NCI-H345 treated with DMSO at 0.1 percent for 48 hours (cell line): ENCODE results near the gene DSC1.
"Not testable (repeated sequence)": the region's sequence is repeated elsewhere in the genome, so short reads cannot be mapped to it uniquely, and the experiment has no call there.

Experiments used
- DNase-seq: peaks from one replicate; lab custom pipeline; 2025; ENCODE audit not compliant: unreplicated experiment; lab: John Stamatoyannopoulos, UW

Gene DSC1

GRCh38 chr18:31171144-31171839 lies 8.6 kb upstream of the DSC1 start:
- DNase-seq = no peak

DNA sequence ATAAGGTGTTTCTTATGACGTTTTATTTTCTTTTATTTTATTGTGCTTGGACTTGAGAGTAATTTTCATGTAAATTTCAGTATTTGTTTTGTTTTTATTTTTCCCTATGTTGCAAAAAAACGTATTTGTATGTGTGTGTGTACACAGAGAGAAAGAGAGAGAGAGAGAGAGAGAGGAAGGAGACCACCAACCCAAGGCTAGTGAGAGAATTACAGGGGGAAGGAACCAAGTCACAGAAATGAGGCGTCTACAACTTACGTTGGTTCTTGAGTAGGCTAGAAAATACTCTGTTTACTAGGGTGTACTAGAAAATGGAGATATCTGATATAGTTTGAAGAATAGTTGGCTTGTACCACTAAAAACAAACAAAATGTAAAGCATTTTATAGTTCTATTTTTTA lies 7.7 kb upstream of the DSC1 start:
- no peak for DNase-seq

DNA sequence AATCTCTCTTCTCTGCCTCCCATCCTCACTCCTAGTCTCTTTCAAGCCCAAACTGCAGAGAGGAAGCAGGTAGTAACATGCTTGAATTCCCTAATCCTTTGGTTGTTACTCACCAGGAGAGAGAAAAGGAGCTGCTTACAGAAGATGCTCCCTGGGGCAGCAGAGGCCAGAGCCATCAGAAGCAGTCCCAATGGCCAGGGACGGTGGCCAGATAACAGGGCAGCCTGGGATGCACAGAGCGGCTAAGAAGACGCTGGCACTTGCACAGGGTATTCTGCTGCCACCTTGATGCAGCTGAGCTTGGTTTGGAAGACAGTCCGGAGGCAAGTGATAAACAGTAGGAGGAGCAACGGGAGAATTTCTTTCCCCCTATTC lies 250 bp downstream of the DSC1 start:
- DNase-seq = no peak

DNA sequence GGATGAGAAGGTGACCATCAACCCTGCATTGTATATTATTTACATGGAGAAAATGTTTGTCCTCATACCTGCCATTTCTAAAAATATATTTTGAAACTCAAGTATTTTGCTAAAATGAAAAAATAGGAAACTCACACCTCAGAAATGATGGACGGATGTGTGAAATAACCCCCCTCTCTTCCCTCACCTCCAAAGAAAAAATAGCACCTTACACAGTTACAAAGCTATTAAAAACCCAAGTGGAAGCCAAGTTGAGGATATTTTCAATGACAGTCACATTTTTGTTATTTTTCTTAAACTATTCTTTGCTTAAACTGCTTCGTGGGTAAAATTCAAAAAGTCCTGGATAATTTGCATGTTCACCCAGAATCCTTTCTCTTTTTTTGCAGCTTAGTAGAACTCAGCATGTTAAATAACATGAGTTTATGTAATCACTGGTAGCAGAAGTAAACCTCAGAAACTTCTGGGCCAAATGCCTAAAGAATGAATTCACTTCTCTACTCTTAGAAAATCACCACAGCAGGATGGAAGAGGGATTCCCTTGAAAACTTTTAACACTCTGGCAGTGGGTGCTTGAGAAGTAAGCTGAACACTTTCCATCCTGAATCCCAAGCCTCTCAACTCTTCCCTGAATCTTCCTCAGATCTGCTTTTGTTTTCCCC lies 768 bp downstream of the DSC1 start:
- no peak for DNase-seq

DNA sequence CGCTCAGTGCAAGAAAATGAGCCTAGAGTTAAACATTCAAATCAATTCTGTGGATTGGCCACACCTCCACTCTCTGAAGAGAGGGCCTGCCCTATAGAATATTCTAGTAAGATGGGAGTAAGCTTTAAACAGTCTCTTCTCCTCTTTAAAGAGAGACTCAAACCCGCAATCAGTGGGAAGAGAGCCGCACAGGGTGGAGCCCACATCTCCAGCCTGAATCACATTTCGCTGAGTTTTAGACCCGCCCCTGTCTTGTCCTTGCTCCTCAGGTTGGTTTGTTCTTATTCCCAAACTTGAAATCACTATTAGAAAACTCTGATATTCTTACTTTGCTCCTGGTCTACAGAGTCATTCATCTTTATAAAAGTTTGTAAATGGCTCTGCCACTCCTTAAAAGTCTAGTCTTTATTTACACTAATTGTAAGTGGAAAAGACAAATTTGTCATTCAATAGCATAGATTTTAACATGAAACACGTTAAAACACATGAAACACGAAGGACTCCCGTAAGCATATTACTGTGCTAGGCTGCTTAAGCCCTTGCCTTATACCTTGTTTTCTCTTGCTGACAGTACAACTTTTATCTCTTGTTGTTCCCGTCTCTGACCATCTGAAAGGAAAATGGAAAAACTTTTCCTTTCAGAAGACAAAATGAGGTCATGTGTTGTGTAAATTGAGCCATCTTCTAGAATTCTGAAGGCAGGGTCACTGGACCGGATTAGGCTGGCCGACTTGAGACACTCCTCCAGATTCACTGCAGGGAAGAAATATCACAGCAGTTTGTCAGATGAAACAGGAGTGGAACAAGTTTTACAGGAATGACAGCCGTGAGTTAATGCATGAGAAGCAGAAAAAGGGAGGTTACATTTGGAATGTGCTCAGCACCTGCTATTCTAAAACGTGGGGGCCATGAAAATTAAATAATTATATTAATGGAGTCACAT lies 5.6 kb downstream of the DSC1 start:
- DNase-seq = no peak

DNA sequence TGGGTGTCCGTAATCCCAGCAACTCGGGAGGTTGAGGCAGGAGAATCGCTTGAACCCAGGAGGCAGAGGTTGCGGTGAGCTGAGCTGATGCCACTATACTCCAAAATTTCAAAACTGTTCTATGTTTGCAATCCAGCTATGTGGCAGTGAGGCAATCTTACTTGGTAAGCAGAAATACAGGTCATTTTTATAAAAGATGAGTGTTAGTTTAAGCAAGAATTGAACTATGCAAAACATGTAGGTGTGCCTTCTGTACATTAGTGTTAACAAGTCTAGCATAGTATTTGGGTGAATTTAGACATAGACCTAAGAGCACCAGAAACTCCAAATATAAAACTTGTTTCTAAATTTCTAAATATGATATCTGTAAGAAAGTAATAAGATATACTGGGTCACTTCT lies 7.2 kb downstream of the DSC1 start:
- no peak for DNase-seq

- DNase-seq = no peak
Measured at GRCh38 chr18:31154181-31154580, 8.5 kb downstream of the DSC1 start.

DNA sequence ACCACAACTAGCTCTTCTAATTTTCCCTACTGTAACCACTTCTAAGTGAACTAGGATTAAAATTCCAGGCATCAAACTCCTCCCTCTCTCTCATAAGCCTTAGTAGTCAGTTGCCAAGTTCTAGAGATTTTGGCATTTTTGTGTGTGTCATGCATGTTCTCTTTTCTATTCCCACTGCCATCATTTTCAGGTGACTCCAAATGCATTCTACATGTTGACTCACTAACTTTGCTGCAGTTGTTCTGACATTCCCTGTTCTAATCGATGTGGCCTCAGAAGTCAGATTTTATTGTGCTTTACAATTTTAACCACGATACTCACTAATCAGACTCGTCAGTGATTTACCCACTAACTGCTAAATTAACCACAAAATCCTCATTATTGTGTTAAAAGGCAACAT lies 13.3 kb downstream of the DSC1 start:
- no peak for DNase-seq

DNA sequence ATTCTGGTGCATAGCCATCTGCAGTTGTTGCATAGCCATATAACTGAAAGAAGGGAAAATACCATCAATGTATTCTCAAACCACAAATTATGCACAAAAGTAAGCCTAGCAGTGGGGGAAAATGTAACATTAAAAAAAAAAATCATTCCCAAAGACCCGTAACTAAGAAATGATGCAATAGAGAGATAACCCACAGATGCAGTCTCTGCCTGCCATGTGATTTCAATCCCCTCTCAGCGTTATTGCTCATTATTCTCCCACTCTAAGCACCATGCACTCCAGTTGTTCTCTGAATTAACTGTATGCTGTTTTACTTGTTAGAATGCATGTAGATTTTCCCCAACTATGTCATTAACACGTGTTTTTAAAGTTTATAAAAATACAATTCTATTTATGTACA lies 14.1 kb downstream of the DSC1 start:
- DNase-seq = no peak

- DNase-seq = no peak
Measured at GRCh38 chr18:31146809-31147208, 15.8 kb downstream of the DSC1 start.

- DNase-seq = no peak
Measured at GRCh38 chr18:31143025-31143424, 19.6 kb downstream of the DSC1 start.

DNA sequence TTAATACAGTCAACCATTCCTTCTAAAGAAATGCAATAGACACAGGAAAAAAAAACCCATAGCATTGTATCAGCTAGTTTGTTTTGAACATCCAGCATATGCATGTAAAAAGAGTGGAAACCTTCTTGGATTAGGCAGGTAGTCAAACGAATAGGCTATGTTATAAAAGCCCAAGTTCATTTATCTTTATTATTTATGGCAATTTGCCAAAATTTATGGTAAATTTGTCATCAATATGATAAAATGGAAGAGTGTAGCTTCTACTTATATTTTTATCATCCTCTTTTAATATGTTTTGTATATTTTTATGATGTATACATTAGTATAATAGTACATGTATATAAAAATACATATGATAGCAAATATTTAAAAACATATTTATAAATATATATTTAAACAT lies 23.9 kb downstream of the DSC1 start:
- DNase-seq = no peak

- DNase-seq = no peak
Measured at GRCh38 chr18:31134988-31135529, 27.6 kb downstream of the DSC1 start.

DNA sequence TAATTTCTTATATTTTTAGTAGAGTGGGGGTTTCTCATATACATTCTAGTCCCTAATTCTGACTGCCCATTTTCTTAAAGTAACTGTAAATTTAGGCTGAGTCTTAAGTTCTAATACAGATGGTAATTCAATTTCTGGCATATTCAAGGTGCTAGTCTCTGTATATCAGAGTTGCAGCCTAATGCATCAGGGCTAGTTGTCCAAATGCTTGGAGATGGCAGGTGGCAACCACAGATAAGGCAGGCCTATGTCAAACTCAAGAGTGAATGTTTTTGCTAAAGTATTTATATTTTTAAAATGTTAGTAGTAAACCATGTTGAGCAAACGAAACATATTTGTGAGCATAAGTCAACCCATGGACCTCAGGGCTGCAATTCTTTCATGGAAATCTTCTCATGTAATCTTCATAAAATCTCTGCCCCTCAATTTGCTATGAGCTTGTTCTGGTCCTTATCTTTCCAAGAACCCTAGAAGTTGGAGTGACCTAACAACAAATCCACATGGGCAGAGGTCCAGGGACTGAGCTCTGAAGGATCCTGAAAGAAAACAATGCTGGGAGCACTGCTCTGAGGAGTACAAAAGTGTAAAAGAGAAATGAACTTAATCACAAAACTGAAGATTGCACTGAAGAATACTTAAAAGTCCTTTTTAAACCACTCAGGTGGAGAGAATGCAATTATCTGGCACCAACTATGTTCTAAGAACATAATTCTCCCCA lies 33.1 kb downstream of the DSC1 start:
- no peak for DNase-seq

- DNase-seq = no peak
Measured at GRCh38 chr18:31125878-31126277, 36.8 kb downstream of the DSC1 start.

GRCh38 chr18:31123125-31123524 lies 39.5 kb downstream of the DSC1 start:
- DNase-seq = not testable (repeated sequence)

GRCh38 chr18:31120594-31120993 lies 42.1 kb downstream of the DSC1 start:
- no peak for DNase-seq

DNA sequence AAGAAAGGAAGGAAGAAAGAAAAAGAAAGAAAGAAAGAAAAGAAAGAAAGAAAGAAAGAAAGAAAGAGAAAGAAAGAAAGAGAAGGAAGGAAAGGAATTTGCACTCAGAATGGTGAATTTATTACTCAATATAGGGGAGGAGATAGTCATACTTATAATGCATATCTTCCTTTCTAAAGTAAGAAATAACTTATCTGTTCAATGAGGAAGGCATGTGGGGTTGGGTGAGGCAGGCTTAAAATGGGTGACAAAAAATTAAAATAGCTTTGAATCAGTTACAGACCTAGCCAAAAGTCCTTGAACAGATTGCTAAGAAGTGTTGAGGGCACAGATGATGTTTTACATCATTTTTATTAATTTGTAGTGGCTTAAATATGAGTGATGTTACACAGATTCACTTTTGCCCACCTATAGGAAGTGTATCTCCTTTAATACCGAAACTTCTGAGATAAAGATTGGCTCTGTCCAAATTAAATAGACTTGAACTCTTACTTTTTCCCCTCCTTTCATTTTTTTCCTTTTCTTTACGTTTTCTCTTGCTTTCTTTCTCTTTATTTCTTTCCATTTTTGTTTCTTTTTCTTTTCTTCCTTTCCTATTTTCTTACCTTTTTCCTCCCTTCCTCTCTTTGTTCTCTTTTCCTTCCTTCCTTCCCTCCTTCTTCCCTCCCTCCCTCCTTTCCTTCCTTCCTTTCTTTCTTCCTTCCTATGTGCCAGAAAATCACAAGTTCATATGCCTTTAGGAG lies 45.6 kb downstream of the DSC1 start:
- no peak for DNase-seq

DNA sequence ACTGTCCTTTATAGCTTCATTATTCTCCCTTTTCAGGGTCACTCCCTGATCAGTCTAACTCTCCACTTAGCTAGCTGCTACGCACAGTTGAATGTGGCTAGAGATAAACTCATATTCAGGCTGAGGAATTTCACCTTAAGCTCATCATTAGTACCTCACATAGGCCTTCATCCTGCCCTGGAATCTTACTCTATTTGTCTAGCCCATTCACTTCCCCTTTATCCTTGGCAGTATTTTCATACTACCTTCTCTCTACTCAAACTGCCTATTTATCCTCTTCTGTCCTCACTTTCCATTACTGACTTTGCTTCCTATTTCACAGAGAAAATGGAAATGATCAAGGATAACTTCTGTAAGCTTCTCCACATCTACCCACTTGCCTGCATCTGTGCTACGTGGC lies 49.9 kb downstream of the DSC1 start:
- DNase-seq = no peak

GRCh38 chr18:31105733-31106132 lies 56.9 kb downstream of the DSC1 start:
- no peak for DNase-seq
